HK-2 (cell line): Measurements from ENCODE around the gene KAT2B.

Experiments
- DNase-seq: peaks from one replicate; pipeline ENCODE4 v3.0.0-alpha.2; 2018; ENCODE audit not compliant: unreplicated experiment

The KAT2B gene

DNA sequence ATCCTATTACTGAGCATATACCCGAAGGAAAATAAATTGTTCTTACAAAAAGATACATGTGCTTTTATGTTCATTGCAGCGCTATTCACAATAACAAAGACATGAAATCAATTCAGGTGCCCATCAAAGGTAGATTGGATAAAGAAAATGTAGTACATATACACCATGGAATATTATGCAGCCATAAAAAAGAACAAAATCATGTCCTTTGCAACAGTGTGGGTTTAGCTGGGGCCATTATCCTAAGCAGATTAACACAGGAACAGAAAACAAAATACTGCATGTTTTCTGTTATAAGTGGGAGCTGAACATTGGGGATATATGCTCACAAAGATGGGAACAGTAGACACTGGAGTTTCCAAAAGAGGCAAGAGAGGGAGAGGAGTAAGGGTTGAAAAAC, 103.3 kb downstream of the KAT2B start:
- DNase-seq, result no peak

- DNase-seq, result no peak
Measured at GRCh38 chr3:20145874-20146273, 105.6 kb downstream of the KAT2B start.

DNA sequence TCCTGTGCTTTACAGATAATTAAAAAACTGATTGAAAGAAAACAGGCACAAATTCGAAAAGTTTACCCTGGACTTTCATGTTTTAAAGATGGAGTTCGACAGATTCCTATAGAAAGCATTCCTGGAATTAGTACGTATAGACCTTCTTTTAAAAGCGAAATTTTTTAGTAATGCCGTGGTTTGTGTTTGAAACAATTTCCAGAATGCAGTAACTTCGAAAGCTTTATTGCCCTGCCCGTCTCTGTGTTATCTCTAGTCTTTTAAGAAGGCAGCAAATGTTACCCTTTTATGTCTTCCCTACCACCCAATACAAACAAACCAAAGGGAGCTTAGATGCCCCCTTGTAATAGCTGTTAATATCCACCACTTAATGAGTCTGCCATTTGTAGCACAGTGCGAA, 106.1 kb downstream of the KAT2B start:
- DNase-seq, result no peak

GRCh38 chr3:20147361-20147760, 107.1 kb downstream of the KAT2B start:
- DNase-seq, result no peak

DNA sequence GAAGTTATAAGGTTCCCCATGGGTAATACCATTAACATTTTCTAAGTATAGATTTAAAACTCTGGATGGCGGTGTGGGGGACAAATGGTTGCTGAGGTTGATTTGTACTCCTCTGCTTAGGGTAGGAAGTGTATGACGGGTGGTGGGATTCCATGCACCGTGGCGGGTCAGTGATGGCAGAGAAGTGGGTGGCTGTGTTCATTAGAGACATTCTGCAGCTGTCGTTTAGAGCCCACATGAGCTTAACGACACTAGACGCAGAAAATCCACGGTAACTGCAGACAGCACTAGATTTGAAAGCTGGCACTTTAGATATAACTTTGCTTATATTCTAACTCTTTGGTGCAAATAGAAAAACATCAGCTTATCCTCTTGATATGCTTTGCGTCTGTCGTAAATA, 108.2 kb downstream of the KAT2B start:
- DNase-seq, result no peak

GRCh38 chr3:20154078-20154477, 113.8 kb downstream of the KAT2B start:
- DNase-seq, result no peak

DNA sequence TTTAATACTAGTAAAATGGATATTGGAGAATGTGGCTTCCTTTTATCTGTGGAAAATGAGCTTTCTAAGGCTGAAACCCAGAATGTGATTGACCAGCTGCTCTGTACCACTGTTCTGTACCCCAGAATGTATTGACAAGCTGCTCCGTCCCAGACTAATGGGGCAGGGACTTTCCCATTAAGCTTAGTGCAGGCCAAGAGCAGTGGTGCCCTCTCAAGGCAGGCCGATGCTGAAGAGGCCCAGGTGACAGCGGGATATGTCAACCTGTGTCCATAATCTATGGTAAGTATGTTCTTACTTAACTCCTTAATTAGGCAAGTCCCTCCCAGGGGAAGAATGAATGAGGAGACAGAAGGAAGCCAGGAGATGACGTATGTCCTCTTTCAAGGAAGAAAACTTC, 114.7 kb downstream of the KAT2B start:
- DNase-seq, result no peak

GRCh38 chr3:20160230-20160629, 120.0 kb downstream of the KAT2B start:
- no peak for DNase-seq

- no peak for DNase-seq
Measured at GRCh38 chr3:20161714-20162113, 121.5 kb downstream of the KAT2B start.

GRCh38 chr3:20173844-20174410, 133.7 kb downstream of the KAT2B start:
- no peak for DNase-seq

DNA sequence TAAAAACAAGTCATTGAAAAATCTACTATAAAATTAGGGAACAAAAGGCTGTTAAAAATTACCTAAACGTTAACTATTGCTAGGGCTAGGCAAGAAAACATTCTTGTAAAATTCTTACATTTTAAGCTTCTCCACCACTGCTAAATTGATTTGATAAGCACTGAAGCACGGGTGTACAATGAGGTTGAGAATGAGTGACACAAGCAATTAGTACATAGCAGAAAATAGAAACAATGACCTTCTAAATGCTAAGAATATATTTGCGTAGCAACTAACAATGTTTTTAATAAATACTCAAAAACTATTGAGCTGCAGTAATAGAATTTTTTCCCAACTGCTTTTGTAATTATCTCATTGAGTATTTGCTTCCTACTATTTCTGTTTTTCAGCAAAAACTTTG, 141.0 kb downstream of the KAT2B start:
- no peak for DNase-seq

GRCh38 chr3:20182206-20182605, 142.0 kb downstream of the KAT2B start:
- no peak for DNase-seq

DNA sequence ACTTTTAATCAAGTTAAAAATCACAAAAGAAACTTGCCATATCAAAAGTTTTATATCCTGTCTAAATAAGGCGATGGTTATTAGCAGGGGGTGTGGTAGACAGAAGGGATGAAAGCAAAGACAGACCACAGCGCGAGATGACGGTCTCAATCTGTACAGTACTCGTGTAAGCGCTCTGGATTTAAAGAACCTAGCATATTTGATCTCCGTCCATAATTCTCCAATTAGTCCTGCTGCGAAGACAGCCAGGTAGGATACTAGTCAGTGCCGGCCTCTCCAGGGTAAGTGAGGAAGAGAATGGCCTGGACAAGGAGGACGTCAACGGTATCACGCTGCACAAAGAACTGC, 145.1 kb downstream of the KAT2B start:
- peak; percentile 6 for DNase-seq

DNA sequence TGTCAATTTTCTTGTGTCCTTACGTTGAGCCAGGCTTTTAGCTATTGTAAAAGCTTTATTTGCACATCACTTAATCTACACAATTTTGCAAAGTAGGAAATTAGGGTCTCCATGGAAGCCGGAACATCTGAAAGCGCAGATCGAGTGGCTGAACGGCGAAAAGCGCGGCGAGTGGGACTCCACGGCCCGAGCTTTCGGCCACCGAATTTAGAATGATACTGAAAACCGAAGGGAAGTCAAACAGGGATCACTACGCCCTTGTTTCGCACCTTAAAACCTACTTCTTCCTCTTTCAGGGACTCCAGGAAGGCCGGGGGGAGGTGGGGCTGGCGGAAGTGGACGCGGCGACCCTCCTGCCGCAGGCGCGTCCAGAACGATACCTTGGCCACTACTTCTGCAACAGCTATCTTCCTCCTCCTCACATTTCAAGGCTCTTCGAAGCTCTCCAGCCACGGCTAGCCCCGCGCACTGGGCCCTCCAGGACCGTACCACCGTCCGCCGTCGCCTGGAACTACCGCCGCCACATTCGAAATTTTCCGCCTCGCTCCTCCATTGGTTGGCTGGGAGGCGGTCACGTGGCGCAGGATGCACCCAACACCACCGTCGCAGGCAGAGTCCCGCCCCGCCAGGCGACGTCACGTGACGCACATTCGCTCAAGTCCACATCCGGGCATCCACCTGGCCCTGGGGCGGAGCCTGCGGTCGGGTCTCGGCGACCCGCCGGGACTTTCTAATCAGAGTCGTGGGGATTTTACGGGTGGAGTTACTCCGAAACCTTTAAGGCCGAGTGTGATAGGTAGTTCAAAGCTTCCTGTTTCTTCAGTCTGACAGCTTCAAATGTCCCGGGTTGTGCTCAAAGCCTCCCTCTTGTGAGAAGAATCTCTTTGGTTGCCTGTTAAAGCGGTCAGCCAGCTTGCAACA, 145.7 kb downstream of the KAT2B start, which contains the start of gene SGO1:
SGO1 (minus strand) TSS at position 528 of the 921 bp plus-strand sequence. CDS start 2,179 bp downstream, outside the sequence.
- DNase-seq, result peak; percentile 94

GRCh38 chr3:20186600-20187004, 146.4 kb downstream of the KAT2B start:
- no peak for DNase-seq

DNA sequence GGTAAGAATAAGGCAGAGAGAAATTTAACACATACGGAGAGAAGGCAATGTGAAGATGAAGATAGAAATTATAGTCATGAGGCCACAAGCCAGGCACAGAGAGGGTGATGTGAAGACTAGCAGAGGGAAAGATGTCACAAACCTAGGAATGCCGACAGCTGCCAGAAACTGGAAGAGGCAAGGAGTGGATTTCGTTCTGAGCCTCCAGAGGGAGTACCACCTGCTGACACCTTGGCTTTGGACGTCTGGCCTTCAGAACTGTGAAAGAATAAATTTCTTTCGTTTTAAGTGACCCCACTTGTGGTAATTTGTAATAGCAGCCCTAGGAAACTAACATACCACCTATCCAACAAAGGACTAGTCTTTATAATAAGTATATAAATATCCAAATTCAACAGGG, 150.7 kb downstream of the KAT2B start:
- DNase-seq, result no peak

- DNase-seq, result no peak
Measured at GRCh38 chr3:20194793-20195460, 154.7 kb downstream of the KAT2B start.

GRCh38 chr3:20197775-20198174, 157.5 kb downstream of the KAT2B start:
- no peak for DNase-seq

DNA sequence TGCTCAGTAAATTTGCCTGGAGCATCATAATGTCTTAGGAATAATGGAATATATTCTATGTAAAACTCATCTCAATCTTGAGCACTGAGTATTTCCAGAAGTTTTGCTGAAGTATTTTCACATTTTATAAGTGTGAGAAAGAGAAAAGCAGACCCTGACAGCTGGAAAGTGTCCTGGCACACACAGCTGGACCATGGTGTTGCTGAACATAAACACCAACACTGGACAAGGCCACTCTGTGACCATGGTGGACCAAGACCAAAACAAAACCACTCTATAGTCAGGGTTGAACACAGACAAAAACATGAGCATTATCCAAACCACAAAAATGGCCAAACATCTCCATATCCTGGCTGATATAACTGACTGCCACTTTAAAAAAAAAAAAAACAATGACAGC, 160.9 kb downstream of the KAT2B start:
- no peak for DNase-seq
